ENCODE data around the gene SLC25A21.

- TF ChIP-seq POLR2A (IDR thresholded peaks at IDR 0.05; ENCODE audit: low read length) (no peak), GATA1 (IDR thresholded peaks at IDR 0.05; ENCODE audit: low read depth, low read length) (no peak)
Measured at GRCh38 chr14:36657399-36658122, 514.8 kb downstream of the SLC25A21 start.
